Activated B cell treated with CpG ODN at 0.5 μM for 24 hours (primary cell): Measurements from ENCODE around the gene VARS1. TPM values are rescaled to one million over a fixed set of nuclear protein-coding genes. Genes with fewer than 3 reads are reported as not detected.
"Not testable (repeated sequence)": the region's sequence is repeated elsewhere in the genome, so short reads cannot be mapped to it uniquely, and the experiment has no call there.

Experiments
- ATAC-seq: fragments of 200-7000 bp; cut with Tn5 transposase; one replicate; pipeline ENCODE4 v1.10.0; 2021; ENCODE audit warnings: low read depth, mild to moderate bottlenecking, moderate library complexity
- CTCF ChIA-PET: fragments of 350-600 bp; sonication (Branson Sonifier 250); formaldehyde crosslinking; loops from one replicate; lab custom pipeline; 2021; ENCODE audit warnings: antibody characterized with exemption; lab: Charles Lee
- POLR2A ChIA-PET: fragments of 350-600 bp; sonication (Branson Sonifier 250); formaldehyde crosslinking; loops from one replicate; lab custom pipeline; 2021; ENCODE audit warnings: antibody characterized with exemption; lab: Charles Lee
- DNase-seq: peaks from one replicate; pipeline ENCODE4 v3.0.0; 2022
- H3K27ac Mint-ChIP-seq: one replicate; pipeline ENCODE4 v1.8.0; 2020; ENCODE audit warnings: mixed read lengths
- H3K27me3 Mint-ChIP-seq: one replicate; pipeline ENCODE4 v1.8.0; 2021; ENCODE audit warnings: mixed read lengths
- H3K36me3 Mint-ChIP-seq: one replicate; pipeline ENCODE4 v1.8.0; 2021; ENCODE audit warnings: low read depth, mixed read lengths
- H3K4me1 Mint-ChIP-seq: one replicate; pipeline ENCODE4 v1.8.0; 2021; ENCODE audit warnings: mixed read lengths
- H3K4me3 Mint-ChIP-seq: one replicate; pipeline ENCODE4 v1.8.0; 2020; ENCODE audit warnings: mild to moderate bottlenecking, mixed read lengths
- H3K9me3 Mint-ChIP-seq: one replicate; pipeline ENCODE4 v1.8.0; 2020; ENCODE audit warnings: mixed read lengths
- intact Hi-C: fragments of 100-400 bp; cut with micrococcal nuclease; formaldehyde crosslinking; loops from one replicate; pipeline ENCODE4 v1.15.1; 2024
- total RNA-seq: library from RNA; stranded (reverse); gene quantifications from 2 replicates; pipeline ENCODE4 v1.2.3, GENCODE V29; 2022
- TF ChIP-seq, protein P1 (sequence below): fragments of 200-600 bp; IDR thresholded peaks from one replicate; pipeline ENCODE4 v1.8.0; 2022; ENCODE audit warnings: antibody characterized with exemption, mild to moderate bottlenecking

Gene VARS1
- total RNA-seq, 1 donor from 2014 or later: 140 TPM

DNA sequence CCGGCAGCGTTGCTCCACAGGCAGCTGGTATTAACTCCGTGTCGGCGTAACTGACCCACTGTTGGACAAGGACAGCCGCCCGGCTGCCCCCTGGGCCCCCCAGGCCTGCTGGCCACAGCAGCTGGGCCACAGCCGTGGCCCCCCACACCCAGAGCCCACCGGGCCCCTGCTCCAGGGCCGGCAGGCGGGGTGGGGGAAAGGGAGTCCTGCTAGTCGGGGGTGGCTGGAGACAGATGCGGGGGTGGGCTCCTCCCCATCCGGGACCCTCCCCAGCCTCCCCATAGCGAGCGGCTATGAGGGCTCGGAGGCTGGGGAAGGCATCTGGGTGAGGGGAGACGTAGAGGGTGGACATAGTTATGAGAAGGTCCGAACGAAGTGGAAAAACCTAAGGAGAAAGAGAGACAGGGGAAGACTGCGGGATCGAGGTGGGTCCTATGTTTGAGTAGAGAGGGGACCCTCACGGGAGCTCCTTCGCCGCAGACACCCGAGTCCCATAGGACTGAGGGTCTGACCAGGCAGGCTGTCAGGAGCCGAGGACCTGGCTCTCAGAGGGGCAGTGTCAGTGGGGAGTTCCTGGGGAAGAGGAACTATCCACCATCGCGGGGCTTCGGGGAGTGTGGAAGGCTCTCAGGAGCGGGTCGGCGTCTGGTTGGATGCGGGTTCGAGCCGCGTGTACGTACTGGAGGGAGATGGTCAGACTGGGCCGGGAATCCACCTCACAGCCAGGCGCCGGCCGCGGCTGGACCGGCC, 511 bp downstream of the VARS1 start:
- Mint-ChIP-seq H3K27ac (peak overlapping the region; percentile 98), H3K9me3 (no peaks in the 10 kb centered on the region), H3K27me3 (no peaks in the 10 kb centered on the region), H3K4me3 (peak overlapping the region; percentile 98), H3K4me1 (peaks cover 70% of the 10 kb centered on the region), H3K36me3 (peaks cover 40% of the 10 kb centered on the region)
- DNase-seq (no peak), ATAC-seq (no peak)
- intact Hi-C loops: loop anchor here (1.0 to 2.0 kb wide), 11 partner anchors 11 to 249 kb away; partner anchors contain the start of genes ABHD16A, ATP6V1G2, BAG6 and DDAH2
- POLR2A ChIA-PET: interaction anchor here (0.6 to 5.9 kb wide), 21 partner anchors 9 to 253 kb away, joined by 3 to 103 read pairs (median 5); partner anchors contain the start of genes CLIC1, CSNK2B, DDAH2 and DDX39B
- TF ChIP-seq, protein P1, sequence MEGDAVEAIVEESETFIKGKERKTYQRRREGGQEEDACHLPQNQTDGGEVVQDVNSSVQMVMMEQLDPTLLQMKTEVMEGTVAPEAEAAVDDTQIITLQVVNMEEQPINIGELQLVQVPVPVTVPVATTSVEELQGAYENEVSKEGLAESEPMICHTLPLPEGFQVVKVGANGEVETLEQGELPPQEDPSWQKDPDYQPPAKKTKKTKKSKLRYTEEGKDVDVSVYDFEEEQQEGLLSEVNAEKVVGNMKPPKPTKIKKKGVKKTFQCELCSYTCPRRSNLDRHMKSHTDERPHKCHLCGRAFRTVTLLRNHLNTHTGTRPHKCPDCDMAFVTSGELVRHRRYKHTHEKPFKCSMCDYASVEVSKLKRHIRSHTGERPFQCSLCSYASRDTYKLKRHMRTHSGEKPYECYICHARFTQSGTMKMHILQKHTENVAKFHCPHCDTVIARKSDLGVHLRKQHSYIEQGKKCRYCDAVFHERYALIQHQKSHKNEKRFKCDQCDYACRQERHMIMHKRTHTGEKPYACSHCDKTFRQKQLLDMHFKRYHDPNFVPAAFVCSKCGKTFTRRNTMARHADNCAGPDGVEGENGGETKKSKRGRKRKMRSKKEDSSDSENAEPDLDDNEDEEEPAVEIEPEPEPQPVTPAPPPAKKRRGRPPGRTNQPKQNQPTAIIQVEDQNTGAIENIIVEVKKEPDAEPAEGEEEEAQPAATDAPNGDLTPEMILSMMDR: no peak
- CTCF ChIA-PET: interaction anchor here (0.9 to 2.9 kb wide), 7 partner anchors 11 to 66 kb away, joined by 3 to 20 read pairs (median 8); partner anchors contain the start of genes DDAH2, HSPA1A, HSPA1L and LSM2

GRCh38 chr6:31794294-31794865, 1.2 kb downstream of the VARS1 start:
- DNase-seq (no peak), ATAC-seq (no peak)
- Mint-ChIP-seq H3K36me3 (peaks cover 44% of the 10 kb centered on the region), H3K9me3 (no peaks in the 10 kb centered on the region), H3K4me3 (peak overlapping the region; percentile 98), H3K27me3 (no peaks in the 10 kb centered on the region), H3K4me1 (peaks cover 75% of the 10 kb centered on the region), H3K27ac (peak overlapping the region; percentile 98)
- CTCF ChIA-PET: interaction anchor here (1.8 to 2.9 kb wide), 3 partner anchors 12 to 55 kb away, joined by 5 to 20 read pairs (median 9); partner anchors contain the start of genes HSPA1A, HSPA1L, LSM2 and MSH5
- intact Hi-C loops: loop anchor here (1.0 to 2.0 kb wide), 4 partner anchors 17 to 68 kb away; partner anchors contain the start of genes NEU1 and VWA7
- TF ChIP-seq, protein P1: no peak
- POLR2A ChIA-PET: interaction anchor here (0.6 to 5.9 kb wide), 14 partner anchors 12 to 129 kb away, joined by 3 to 103 read pairs (median 8); partner anchors contain the start of genes CLIC1, CSNK2B, DDAH2 and GPANK1

GRCh38 chr6:31793927-31794245, 1.7 kb downstream of the VARS1 start:
- DNase-seq, H3K9me3 Mint-ChIP-seq, H3K27me3 Mint-ChIP-seq, CTCF ChIA-PET, ATAC-seq: not testable (repeated sequence)
- Mint-ChIP-seq H3K4me3 (peak overlapping the region; percentile 98), H3K36me3 (peaks cover 46% of the 10 kb centered on the region), H3K27ac (peak overlapping the region; percentile 98), H3K4me1 (peaks cover 77% of the 10 kb centered on the region)
- POLR2A ChIA-PET: interaction anchor here (0.7 to 4.0 kb wide), 2 partner anchors 64 to 211 kb away, joined by 6 to 19 read pairs; partner anchors contain the start of genes DDAH2 and LTB
- intact Hi-C loops: loop anchor here (1.0 to 2.0 kb wide), 4 partner anchors 17 to 69 kb away; partner anchors contain the start of genes NEU1 and VWA7

- no peaks in the 10 kb centered on the region for H3K9me3 Mint-ChIP-seq
- TF ChIP-seq, protein P1: no peak
- H3K27ac Mint-ChIP-seq: peak overlapping the region; percentile 46
- ChIA-PET POLR2A (interaction anchor here (2.0 to 4.0 kb wide), 2 partner anchors 14 to 62 kb away, joined by 11 to 19 read pairs; partner anchors contain the start of genes DDAH2 and LSM2), CTCF (no interaction called here)
- H3K36me3 Mint-ChIP-seq: peaks cover 46% of the 10 kb centered on the region
- DNase-seq (no peak), ATAC-seq (no peak)
- peaks cover 76% of the 10 kb centered on the region for H3K4me1 Mint-ChIP-seq
- intact Hi-C loops: no loop called here
- no peaks in the 10 kb centered on the region for H3K27me3 Mint-ChIP-seq
- no peak overlapping the region for H3K4me3 Mint-ChIP-seq
Observed at GRCh38 chr6:31792761-31793171, 2.8 kb downstream of the VARS1 start.

DNA sequence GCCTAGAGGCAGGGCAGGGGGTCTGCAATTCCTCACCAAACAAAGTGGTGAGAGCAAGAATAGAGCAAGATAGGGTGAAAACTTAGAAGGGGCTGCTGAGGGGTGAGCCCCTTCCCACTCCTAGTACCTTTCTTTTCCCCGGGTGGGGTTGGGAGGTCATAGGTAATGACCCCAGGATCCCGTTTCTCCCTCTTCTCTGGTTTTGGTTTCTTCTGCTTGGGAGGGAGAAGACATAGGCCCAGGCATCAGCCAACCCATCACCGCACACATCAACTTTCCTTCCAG, 3.5 kb downstream of the VARS1 start:
- no peak overlapping the region for H3K4me3 Mint-ChIP-seq
- ATAC-seq: no peak
- no peak for DNase-seq
- no peaks in the 10 kb centered on the region for H3K27me3 Mint-ChIP-seq
- H3K36me3 Mint-ChIP-seq: peaks cover 45% of the 10 kb centered on the region
- peak overlapping the region; percentile 46 for H3K27ac Mint-ChIP-seq
- H3K4me1 Mint-ChIP-seq: peaks cover 72% of the 10 kb centered on the region
- TF ChIP-seq, protein P1: no peak
- ChIA-PET CTCF (interaction anchor here (1.5 kb wide), 1 partner anchor 13 kb away, joined by 5 read pairs; no protein-coding TSS in a partner anchor), POLR2A (interaction anchor here (2.0 to 4.4 kb wide), 2 partner anchors 14 to 53 kb away, joined by 11 to 43 read pairs; partner anchors contain the start of genes LSM2 and MSH5)
- H3K9me3 Mint-ChIP-seq: no peaks in the 10 kb centered on the region
- intact Hi-C loops: no loop called here
